ENCODE measurements around the gene BCL2A1.

- TF ChIP-seq CTCF (conservative IDR thresholded peaks at IDR 0.05) (no peak), ZFX (IDR thresholded peaks at IDR 0.05) (no peak)
Measured at GRCh38 chr15:79939399-79939798, 31.6 kb downstream of the BCL2A1 start.

Measured in C4-2B (cell line).